Vagina (tissue), 2 donors: ENCODE results near the gene LURAP1L.

Source experiments
- POLR2AphosphoS5 ChIP-seq, 2 donors: sonication (generic); formaldehyde crosslinking; IDR thresholded peaks; one replicate each; pipeline ENCODE4 v1.9.0; 2017; ENCODE audit warnings: antibody characterized with exemption in 2 of 2, mild to moderate bottlenecking in 2 of 2, low read depth in 1 of 2; ENCODE audit not compliant: insufficient read depth in 1 of 2
- TF ChIP-seq, protein P1 (sequence below), 3 experiments: fragments of 450-650 bp in 2 of 3; fragments of 200-600 bp in 1 of 3; sonication (generic) in 1 of 3; IDR thresholded peaks; one replicate each; pipeline ENCODE4 v1.5.1; 2017 to 2019; ENCODE audit warnings: antibody characterized with exemption in 3 of 3, mild to moderate bottlenecking in 2 of 3, moderate library complexity in 2 of 3

DNA sequence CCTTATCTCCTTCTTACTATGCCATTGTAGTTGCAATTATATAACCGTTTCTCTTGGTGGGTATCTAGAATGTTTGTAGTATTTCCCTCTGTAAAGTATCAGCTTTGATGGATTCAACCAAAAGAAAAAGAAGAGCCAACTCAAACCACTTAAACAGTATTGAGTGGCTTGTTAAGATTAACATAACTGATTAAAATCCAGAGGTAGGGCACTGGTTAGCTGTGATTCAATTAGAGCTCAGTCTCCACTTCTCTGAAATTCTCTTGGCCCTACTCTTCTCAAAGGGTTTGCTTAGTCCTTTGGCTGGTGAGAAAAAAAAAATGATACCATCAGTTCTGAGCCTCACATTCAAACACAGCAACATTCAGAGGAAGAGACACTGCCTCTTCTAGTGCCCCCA, 44.6 kb upstream of the LURAP1L start:
- TF ChIP-seq, protein P1, sequence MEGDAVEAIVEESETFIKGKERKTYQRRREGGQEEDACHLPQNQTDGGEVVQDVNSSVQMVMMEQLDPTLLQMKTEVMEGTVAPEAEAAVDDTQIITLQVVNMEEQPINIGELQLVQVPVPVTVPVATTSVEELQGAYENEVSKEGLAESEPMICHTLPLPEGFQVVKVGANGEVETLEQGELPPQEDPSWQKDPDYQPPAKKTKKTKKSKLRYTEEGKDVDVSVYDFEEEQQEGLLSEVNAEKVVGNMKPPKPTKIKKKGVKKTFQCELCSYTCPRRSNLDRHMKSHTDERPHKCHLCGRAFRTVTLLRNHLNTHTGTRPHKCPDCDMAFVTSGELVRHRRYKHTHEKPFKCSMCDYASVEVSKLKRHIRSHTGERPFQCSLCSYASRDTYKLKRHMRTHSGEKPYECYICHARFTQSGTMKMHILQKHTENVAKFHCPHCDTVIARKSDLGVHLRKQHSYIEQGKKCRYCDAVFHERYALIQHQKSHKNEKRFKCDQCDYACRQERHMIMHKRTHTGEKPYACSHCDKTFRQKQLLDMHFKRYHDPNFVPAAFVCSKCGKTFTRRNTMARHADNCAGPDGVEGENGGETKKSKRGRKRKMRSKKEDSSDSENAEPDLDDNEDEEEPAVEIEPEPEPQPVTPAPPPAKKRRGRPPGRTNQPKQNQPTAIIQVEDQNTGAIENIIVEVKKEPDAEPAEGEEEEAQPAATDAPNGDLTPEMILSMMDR (IDR thresholded peaks at IDR 0.05) = no peak
- TF ChIP-seq POLR2AphosphoS5 (IDR thresholded peaks at IDR 0.05; ENCODE audit: insufficient read depth in 1 of 2, low read depth in 1 of 2) = no peak
